ENCODE measurements around the gene MICAL2. TPM values are rescaled to one million over a fixed set of nuclear protein-coding genes. Genes with fewer than 3 reads are reported as not detected.

The MICAL2 gene
- total RNA-seq, 2 donors from 2014 or later = 13.1 to 285 TPM

- Histone ChIP-seq H3K9me3 (no peaks in the 10 kb centered on the region), H3K4me1 (replicated peaks) (no peaks in the 10 kb centered on the region), H3K27ac (no peak overlapping the region), H3K27me3 (replicated peaks; ENCODE audit: insufficient read depth) (no peaks in the 10 kb centered on the region), H3K36me3 (no peaks in the 10 kb centered on the region), H3K4me3 (no peak overlapping the region)
- peak; percentile 87 for DNase-seq (ENCODE audit: low spot score)
- intact Hi-C loops (cut with DNase I) = loop anchor here (1.0 to 5.0 kb wide), 3 partner anchors 235 to 485 kb away; no protein-coding TSS in a partner anchor
- peak; percentile 66 for TF ChIP-seq POLR2AphosphoS5 (IDR thresholded peaks at IDR 0.05)
- TF ChIP-seq POLR2A (IDR thresholded peaks at IDR 0.05) = no peak
- TF ChIP-seq CTCF (IDR thresholded peaks at IDR 0.05) = peak; percentile 98 to 99 (median 99)
- WGBS = 32% methylated on average over 12 of the region's 12 CpGs
Observed at GRCh38 chr11:12281571-12282478, 171.4 kb downstream of the MICAL2 start.

- TF ChIP-seq POLR2AphosphoS5 (IDR thresholded peaks at IDR 0.05) (no peak), POLR2A (IDR thresholded peaks at IDR 0.05) (no peak), CTCF (IDR thresholded peaks at IDR 0.05) (no peak)
- H3K9me3 ChIP-seq = no peaks in the 10 kb centered on the region
- DNase-seq (ENCODE audit: low spot score) = no peak
- H3K27ac ChIP-seq = no peak overlapping the region
- 89% methylated on average over 6 of the region's 6 CpGs for WGBS
- no peaks in the 10 kb centered on the region for H3K36me3 ChIP-seq
- no peak overlapping the region for H3K4me3 ChIP-seq
- no peaks in the 10 kb centered on the region for H3K27me3 ChIP-seq (replicated peaks; ENCODE audit: insufficient read depth)
- intact Hi-C loops (cut with DNase I) = loop anchor here (5.0 kb wide), 2 partner anchors 350 to 485 kb away; no protein-coding TSS in a partner anchor
- no peaks in the 10 kb centered on the region for H3K4me1 ChIP-seq (replicated peaks)
Observed at GRCh38 chr11:12282676-12283075, 172.3 kb downstream of the MICAL2 start.

- 57% methylated on average over 4 of the region's 4 CpGs for WGBS
- H3K27me3 ChIP-seq (replicated peaks; ENCODE audit: insufficient read depth) = no peaks in the 10 kb centered on the region
- peak; percentile 2 for DNase-seq (ENCODE audit: low spot score)
- H3K4me3 ChIP-seq = no peak overlapping the region
- no peaks in the 10 kb centered on the region for H3K4me1 ChIP-seq (replicated peaks)
- H3K9me3 ChIP-seq = no peaks in the 10 kb centered on the region
- TF ChIP-seq POLR2A (IDR thresholded peaks at IDR 0.05) (no peak), POLR2AphosphoS5 (IDR thresholded peaks at IDR 0.05) (no peak), CTCF (IDR thresholded peaks at IDR 0.05) (no peak)
- intact Hi-C loops (cut with DNase I) = loop anchor here (5.0 kb wide), 5 partner anchors 48 to 608 kb away; no protein-coding TSS in a partner anchor
- H3K27ac ChIP-seq = no peak overlapping the region
- H3K36me3 ChIP-seq = no peaks in the 10 kb centered on the region
Observed at GRCh38 chr11:12284316-12285050, 174.1 kb downstream of the MICAL2 start.

- no peak overlapping the region for H3K27ac ChIP-seq
- H3K4me1 ChIP-seq (replicated peaks) = no peaks in the 10 kb centered on the region
- TF ChIP-seq CTCF (IDR thresholded peaks at IDR 0.05) (no peak), POLR2A (IDR thresholded peaks at IDR 0.05) (no peak), POLR2AphosphoS5 (IDR thresholded peaks at IDR 0.05) (no peak)
- H3K36me3 ChIP-seq = no peaks in the 10 kb centered on the region
- DNase-seq (ENCODE audit: low spot score) = no peak
- H3K9me3 ChIP-seq = no peaks in the 10 kb centered on the region
- H3K27me3 ChIP-seq (replicated peaks; ENCODE audit: insufficient read depth) = no peaks in the 10 kb centered on the region
- 89% methylated on average over 4 of the region's 4 CpGs for WGBS
- no peak overlapping the region for H3K4me3 ChIP-seq
- intact Hi-C loops (cut with DNase I) = loop anchor here (5.0 kb wide), 3 partner anchors 47 to 607 kb away; no protein-coding TSS in a partner anchor
Observed at GRCh38 chr11:12285106-12285505, 174.7 kb downstream of the MICAL2 start.
